Keratinocyte (primary cell): ENCODE results near the gene ACP7. TPM values are rescaled to one million over a fixed set of nuclear protein-coding genes. Genes with fewer than 3 reads are reported as not detected.

Source experiments
- DNase-seq: peaks from one replicate; pipeline ENCODE4 v3.0.0-alpha.2; 2011; ENCODE audit warnings: low read depth, missing footprints, low spot score
- FAIRE-seq: peaks from 2 replicates; lab custom pipeline; 2011; peaks lifted over from hg19 to GRCh38; lab: Jason Lieb, UNC
- H2AFZ ChIP-seq: 2 replicates; pipeline ENCODE4 v1.6.0; 2012; ENCODE audit warnings: low read length, control low read depth, inconsistent platforms; ENCODE audit not compliant: control insufficient read depth
- H3K27ac ChIP-seq: 2 replicates; pipeline ENCODE4 v1.5.1; 2011; ENCODE audit warnings: low read length; ENCODE audit not compliant: control insufficient read depth, insufficient read depth
- H3K27me3 ChIP-seq: 3 replicates; pipeline ENCODE4 v1.6.0; 2011; ENCODE audit warnings: low read length; ENCODE audit not compliant: control insufficient read depth, insufficient read depth; ENCODE audit errors: extremely low read depth
- H3K36me3 ChIP-seq, 2 experiments: 2 replicates in 1 of 2; 3 replicates in 1 of 2; pipeline ENCODE4 v1.5.1; 2011; ENCODE audit warnings: low read length in 2 of 2, mild to moderate bottlenecking in 1 of 2; ENCODE audit not compliant: control insufficient read depth in 2 of 2, insufficient read depth in 2 of 2; ENCODE audit errors: extremely low read depth in 1 of 2
- H3K4me1 ChIP-seq: 3 replicates; pipeline ENCODE4 v1.5.1; 2011; ENCODE audit warnings: low read length; ENCODE audit not compliant: control insufficient read depth, insufficient read depth; ENCODE audit errors: extremely low read depth
- H3K4me2 ChIP-seq: 3 replicates; pipeline ENCODE4 v1.6.0; 2011; ENCODE audit warnings: low read depth, low read length; ENCODE audit not compliant: control insufficient read depth, insufficient read depth; ENCODE audit errors: extremely low read depth
- H3K4me3 ChIP-seq, 3 experiments: fragments of 200-600 bp in 1 of 3; sonication (generic) in 1 of 3; 2 replicates in 2 of 3; 3 replicates in 1 of 3; pipeline ENCODE4 v1.5.1; 2011 to 2016; ENCODE audit warnings: low read length in 3 of 3, mild to moderate bottlenecking in 3 of 3, control low read depth in 2 of 3, inconsistent platforms in 1 of 3, low read depth in 1 of 3, mixed read lengths in 1 of 3, mixed run types in 1 of 3, moderate library complexity in 1 of 3; ENCODE audit not compliant: control insufficient read depth in 2 of 3, insufficient read depth in 2 of 3; ENCODE audit errors: extremely low read depth in 1 of 3
- H3K79me2 ChIP-seq: 2 replicates; pipeline ENCODE4 v1.6.0; 2012; ENCODE audit warnings: low read length; ENCODE audit not compliant: control insufficient read depth, insufficient read depth
- H3K9ac ChIP-seq: 3 replicates; pipeline ENCODE4 v1.6.0; 2011; ENCODE audit warnings: low read length; ENCODE audit not compliant: control insufficient read depth, insufficient read depth; ENCODE audit errors: extremely low read depth
- H3K9me1 ChIP-seq: 3 replicates; pipeline ENCODE4 v1.6.0; 2011; ENCODE audit warnings: low read length; ENCODE audit not compliant: control insufficient read depth, insufficient read depth; ENCODE audit errors: extremely low read depth
- H3K9me3 ChIP-seq: 2 replicates; pipeline ENCODE4 v1.5.1; 2012; ENCODE audit warnings: low read depth, low read length; ENCODE audit not compliant: control insufficient read depth
- H4K20me1 ChIP-seq: 3 replicates; pipeline ENCODE4 v1.6.0; 2011; ENCODE audit warnings: low read length; ENCODE audit not compliant: control insufficient read depth, insufficient read depth; ENCODE audit errors: extremely low read depth
- EZH2 ChIP-seq: IDR thresholded peaks from one replicate; pipeline ENCODE4 v1.6.1; 2012; ENCODE audit warnings: inconsistent platforms, mild to moderate bottlenecking, low read length, moderate library complexity
- dilution Hi-C: fragments of 300-500 bp; cut with MboI; formaldehyde crosslinking; loops from one replicate; pipeline ENCODE4 v1.7.0; 2020; ENCODE audit warnings: low sequenced_read_pairs; ENCODE audit not compliant: extremely low pct_ligation_motif_present
- polyA plus RNA-seq, 5 experiments: library from polyadenylated mRNA; depleted of rRNA in 3 of 5; stranded (reverse) in 3 of 5; stranded (forward) in 1 of 5; unstranded in 1 of 5; fragments of >200 nt; gene quantifications; 1 replicate in 1 of 5; 2 replicates in 3 of 5; 3 replicates in 1 of 5; pipeline versions ENCODE4 v1.2.1 to v1.2.3, GENCODE V29; 2011 to 2012; ENCODE audit warnings: missing spikeins in 2 of 5, low read depth in 1 of 5, low replicate concordance in 1 of 5
- TF ChIP-seq, protein P1 (sequence below), 3 experiments: IDR thresholded peaks in 1 of 3; conservative IDR thresholded peaks in 1 of 3; optimal IDR thresholded peaks in 1 of 3; 2 replicates in 2 of 3; 3 replicates in 1 of 3; pipeline versions ENCODE3 to v1.5.1; 2011; ENCODE audit warnings: low read length in 3 of 3, mild to moderate bottlenecking in 3 of 3, moderate library complexity in 2 of 3, control low read depth in 1 of 3, inconsistent platforms in 1 of 3; ENCODE audit not compliant: insufficient read depth in 2 of 3; ENCODE audit errors: extremely low read depth in 1 of 3

Gene ACP7
- polyA plus RNA-seq, 1 donor (not counting 4 experiments of a cell fraction or from before 2014, with no cell fraction given) = 0.09 TPM

DNA sequence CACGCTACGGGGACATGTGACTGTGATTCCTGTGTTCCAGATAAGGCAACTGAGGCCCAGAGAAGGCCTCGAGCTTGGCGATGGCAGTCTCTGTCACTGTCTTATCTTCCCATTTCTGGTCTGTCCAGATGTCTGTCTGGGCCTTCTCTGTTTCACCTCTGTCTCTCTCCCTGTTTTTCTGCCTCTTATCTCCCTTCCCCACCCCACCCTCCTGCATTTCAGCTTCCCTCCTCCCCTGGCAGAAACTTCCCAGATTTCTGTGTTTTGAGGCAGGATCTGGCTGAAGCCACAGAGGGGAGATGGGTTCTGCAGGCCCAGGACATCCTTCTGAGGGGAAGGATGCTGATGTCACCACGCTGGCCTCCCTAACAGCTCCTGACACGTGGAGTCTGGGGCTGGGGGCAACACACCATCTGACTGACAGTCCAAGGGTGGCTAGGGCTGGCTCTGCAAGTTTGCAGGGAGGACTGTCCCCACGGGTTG lies 55.8 kb downstream of the ACP7 start:
- dilution Hi-C loops = no loop called here

DNA sequence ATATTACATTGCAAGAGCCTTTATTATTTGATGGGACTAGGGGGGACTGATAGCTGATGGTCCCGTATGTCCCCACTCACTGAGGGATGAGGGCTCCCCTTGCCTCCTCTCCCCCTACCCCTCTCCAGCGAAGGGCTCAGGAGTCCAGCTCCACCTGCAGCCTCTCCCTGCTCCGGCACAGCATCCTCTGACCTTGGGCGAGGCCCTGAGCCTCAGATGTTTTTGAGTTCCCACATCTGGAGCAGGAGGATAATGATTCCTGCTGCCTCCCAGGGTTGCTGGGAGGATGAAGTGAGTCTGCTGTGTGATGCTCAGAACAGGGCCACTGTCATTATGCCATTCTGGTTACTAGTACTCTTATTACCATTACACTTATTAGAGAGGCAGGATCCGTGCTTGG lies 56.4 kb downstream of the ACP7 start:
- Histone ChIP-seq H3K4me1 (peaks cover 8% of the 10 kb centered on the region), H3K9ac (no peak overlapping the region), H3K9me1 (peaks cover 3% of the 10 kb centered on the region), H3K9me3 (no peaks in the 10 kb centered on the region), H3K4me2 (no peak overlapping the region), H3K4me3 (no peak overlapping the region), H3K27ac (no peak overlapping the region), H3K27me3 (no peaks in the 10 kb centered on the region), H4K20me1 (peaks cover 14% of the 10 kb centered on the region), H3K36me3 (no peaks in the 10 kb centered on the region), H3K79me2 (peaks cover 82% of the 10 kb centered on the region), H2AFZ (no peak overlapping the region)
- no peak for FAIRE-seq
- no peak for DNase-seq
- dilution Hi-C loops = no loop called here
- TF ChIP-seq, protein P1, sequence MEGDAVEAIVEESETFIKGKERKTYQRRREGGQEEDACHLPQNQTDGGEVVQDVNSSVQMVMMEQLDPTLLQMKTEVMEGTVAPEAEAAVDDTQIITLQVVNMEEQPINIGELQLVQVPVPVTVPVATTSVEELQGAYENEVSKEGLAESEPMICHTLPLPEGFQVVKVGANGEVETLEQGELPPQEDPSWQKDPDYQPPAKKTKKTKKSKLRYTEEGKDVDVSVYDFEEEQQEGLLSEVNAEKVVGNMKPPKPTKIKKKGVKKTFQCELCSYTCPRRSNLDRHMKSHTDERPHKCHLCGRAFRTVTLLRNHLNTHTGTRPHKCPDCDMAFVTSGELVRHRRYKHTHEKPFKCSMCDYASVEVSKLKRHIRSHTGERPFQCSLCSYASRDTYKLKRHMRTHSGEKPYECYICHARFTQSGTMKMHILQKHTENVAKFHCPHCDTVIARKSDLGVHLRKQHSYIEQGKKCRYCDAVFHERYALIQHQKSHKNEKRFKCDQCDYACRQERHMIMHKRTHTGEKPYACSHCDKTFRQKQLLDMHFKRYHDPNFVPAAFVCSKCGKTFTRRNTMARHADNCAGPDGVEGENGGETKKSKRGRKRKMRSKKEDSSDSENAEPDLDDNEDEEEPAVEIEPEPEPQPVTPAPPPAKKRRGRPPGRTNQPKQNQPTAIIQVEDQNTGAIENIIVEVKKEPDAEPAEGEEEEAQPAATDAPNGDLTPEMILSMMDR (optimal IDR thresholded peaks at IDR 0.05 in 1 of 3, IDR thresholded peaks at IDR 0.05 in 1 of 3, conservative IDR thresholded peaks at IDR 0.05 in 1 of 3; ENCODE audit: extremely low read depth in 1 of 3, insufficient read depth in 2 of 3, low read length in 3 of 3) = no peak
- no peak for TF ChIP-seq EZH2

More for the DNA sequence above, 55.8 kb downstream of the ACP7 start:
- Histone ChIP-seq H3K4me2 (no peak overlapping the region), H3K36me3 (no peaks in the 10 kb centered on the region), H3K4me3 (no peak overlapping the region), H4K20me1 (peaks cover 14% of the 10 kb centered on the region), H3K9me1 (peaks cover 3% of the 10 kb centered on the region), H3K27me3 (no peaks in the 10 kb centered on the region), H3K27ac (no peak overlapping the region), H3K4me1 (peaks cover 8% of the 10 kb centered on the region), H3K79me2 (peaks cover 82% of the 10 kb centered on the region), H3K9me3 (no peaks in the 10 kb centered on the region), H3K9ac (no peak overlapping the region), H2AFZ (no peak overlapping the region)
- FAIRE-seq (no peak), DNase-seq (no peak)
- TF ChIP-seq EZH2 = no peak
- TF ChIP-seq, protein P1 (optimal IDR thresholded peaks at IDR 0.05 in 1 of 3, IDR thresholded peaks at IDR 0.05 in 1 of 3, conservative IDR thresholded peaks at IDR 0.05 in 1 of 3; ENCODE audit: extremely low read depth in 1 of 3, insufficient read depth in 2 of 3, low read length in 3 of 3) = no peak
